CD8-positive, alpha-beta memory T cell (primary cell): Measurements from ENCODE around the gene SNTA1. TPM values are rescaled to one million over a fixed set of nuclear protein-coding genes. Genes with fewer than 3 reads are reported as not detected.
A peak's percentile ranks its signal among the peaks of the same experiment; 100 is the strongest.

Experiments
- CTCF ChIA-PET: fragments of 350-600 bp; sonication (Branson Sonifier 250); formaldehyde crosslinking; loops from one replicate; lab custom pipeline; 2021; ENCODE audit warnings: antibody characterized with exemption; lab: Charles Lee
- POLR2A ChIA-PET: fragments of 350-600 bp; sonication (Branson Sonifier 250); formaldehyde crosslinking; loops from one replicate; lab custom pipeline; 2021; ENCODE audit warnings: antibody characterized with exemption; lab: Charles Lee
- DNase-seq, 5 donors: peaks; one replicate each; pipeline versions ENCODE4 v3.0.0 to v3.0.0-alpha.2; 2020 to 2022; ENCODE audit warnings: mixed read lengths in 1 of 5
- H3K27ac ChIP-seq: one replicate; pipeline ENCODE4 v1.7.0; 2013; ENCODE audit warnings: low read depth, mild to moderate bottlenecking, low read length, moderate library complexity
- H3K27me3 ChIP-seq: 2 replicates; pipeline ENCODE4 v1.7.0; 2013; ENCODE audit warnings: low read length, mild to moderate bottlenecking; ENCODE audit not compliant: insufficient read depth, poor library complexity, severe bottlenecking
- H3K36me3 ChIP-seq: 2 replicates; pipeline ENCODE4 v1.7.0; 2013; ENCODE audit warnings: mild to moderate bottlenecking, low read length, moderate library complexity; ENCODE audit not compliant: insufficient read depth
- H3K4me1 ChIP-seq: 2 replicates; pipeline ENCODE4 v1.7.0; 2013; ENCODE audit warnings: mild to moderate bottlenecking, low read length, moderate library complexity; ENCODE audit not compliant: insufficient read depth
- H3K4me3 ChIP-seq: 2 replicates; pipeline ENCODE4 v1.7.0; 2013; ENCODE audit warnings: mild to moderate bottlenecking, low read length
- H3K9me3 ChIP-seq: 2 replicates; pipeline ENCODE4 v1.7.0; 2013; ENCODE audit warnings: mild to moderate bottlenecking, low read length
- H3K27ac Mint-ChIP-seq, 8 donors: one replicate each; pipeline ENCODE4 v1.8.0; 2020 to 2021; ENCODE audit warnings: mixed read lengths in 8 of 8, mild to moderate bottlenecking in 6 of 8, inconsistent platforms in 3 of 8, moderate library complexity in 3 of 8
- H3K27me3 Mint-ChIP-seq, 2 donors: one replicate each; pipeline ENCODE4 v1.8.0; 2020 to 2021; ENCODE audit warnings: mixed read lengths in 2 of 2, mild to moderate bottlenecking in 1 of 2, moderate library complexity in 1 of 2
- H3K36me3 Mint-ChIP-seq, 3 donors: one replicate each; pipeline ENCODE4 v1.8.0; 2020 to 2021; ENCODE audit warnings: mixed read lengths in 3 of 3, inconsistent platforms in 1 of 3, mild to moderate bottlenecking in 1 of 3
- H3K4me1 Mint-ChIP-seq, 3 donors: one replicate each; pipeline ENCODE4 v1.8.0; 2020 to 2021; ENCODE audit warnings: mixed read lengths in 3 of 3, inconsistent platforms in 1 of 3, mild to moderate bottlenecking in 1 of 3
- H3K4me3 Mint-ChIP-seq, 7 donors: one replicate each; pipeline ENCODE4 v1.8.0; 2020 to 2021; ENCODE audit warnings: mixed read lengths in 7 of 7, mild to moderate bottlenecking in 6 of 7, moderate library complexity in 4 of 7, inconsistent platforms in 2 of 7
- H3K9me3 Mint-ChIP-seq, 5 donors: one replicate each; pipeline ENCODE4 v1.8.0; 2020 to 2022; ENCODE audit warnings: mixed read lengths in 5 of 5, mild to moderate bottlenecking in 3 of 5, moderate library complexity in 2 of 5, inconsistent platforms in 1 of 5
- polyA plus RNA-seq: library from polyadenylated mRNA; unstranded; fragments of 300-500 nt; fragmentation: Illumina TruSeq; gene quantifications from one replicate; pipeline ENCODE4 v1.2.3, GENCODE V29; 2021
- total RNA-seq, 2 experiments: library from RNA; stranded (reverse); gene quantifications; one replicate each; pipeline ENCODE4 v1.2.3, GENCODE V29; 2021

SNTA1 gene
- total and polyA plus RNA-seq, 3 experiments from 2014 or later, result 4.6 to 11.8 (median 5.6) TPM

DNA sequence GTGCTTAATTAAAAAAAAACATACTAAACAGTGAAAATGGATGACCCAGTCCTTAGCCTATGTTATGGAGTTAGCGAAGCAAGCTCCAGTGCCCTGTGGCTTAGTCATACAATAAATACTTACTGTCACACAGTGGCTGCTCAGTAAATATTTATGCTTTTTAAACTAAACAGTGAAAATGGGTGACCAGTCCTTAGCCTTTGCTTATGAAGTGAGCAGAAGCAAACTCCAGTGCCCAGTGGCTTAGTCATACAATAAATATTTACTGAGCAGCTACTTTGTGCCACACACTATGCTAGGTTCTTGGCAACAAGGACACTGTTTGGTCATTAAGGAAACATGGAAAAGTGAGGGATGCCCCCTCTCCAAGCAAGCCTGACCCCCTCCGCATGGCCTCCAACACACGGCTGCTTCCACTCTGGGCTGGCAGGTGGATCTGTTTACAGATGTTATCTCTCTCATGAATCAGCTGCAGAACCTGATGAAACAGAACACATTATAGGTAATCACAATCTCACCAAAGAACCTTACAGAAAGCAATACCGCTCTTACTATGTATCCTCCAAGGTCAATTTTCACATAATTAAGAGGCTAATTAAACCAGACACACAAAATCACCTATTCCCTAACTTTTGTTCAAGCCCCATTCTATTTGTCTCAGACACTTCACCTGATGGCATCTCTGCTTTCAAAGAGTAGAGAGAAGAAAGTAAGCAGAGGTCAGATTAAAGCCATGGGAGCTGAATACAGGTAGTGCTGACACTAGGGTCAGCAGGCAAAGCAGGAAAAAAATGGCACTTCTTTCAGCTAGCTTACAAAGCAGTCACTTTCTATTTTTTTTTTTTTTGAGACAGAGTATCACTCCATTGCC is 69.6 kb downstream of the SNTA1 start:
- Mint-ChIP-seq H3K27ac (peak overlapping the region in 7 of 8 donors; percentile 64 to 99 (median 85)), H3K27me3 (no peaks in the 10 kb centered on the region), H3K4me1 (peaks cover 27 to 39% (median 36%) of the 10 kb centered on the region in 3 donors), H3K36me3 (peaks cover 13 to 80% (median 23%) of the 10 kb centered on the region in 3 donors), H3K4me3 (no peak overlapping the region), H3K9me3 (no peaks in the 10 kb centered on the region)
- H3K27ac ChIP-seq, result no peak overlapping the region
- H3K36me3 ChIP-seq, result peaks cover 20% of the 10 kb centered on the region
- H3K27me3 ChIP-seq, result no peaks in the 10 kb centered on the region
- CTCF ChIA-PET, result no interaction called here
- peaks cover 17% of the 10 kb centered on the region for H3K4me1 ChIP-seq
- H3K9me3 ChIP-seq, result no peaks in the 10 kb centered on the region
- H3K4me3 ChIP-seq, result no peak overlapping the region
- POLR2A ChIA-PET, result no interaction called here
- no peak for DNase-seq

DNA sequence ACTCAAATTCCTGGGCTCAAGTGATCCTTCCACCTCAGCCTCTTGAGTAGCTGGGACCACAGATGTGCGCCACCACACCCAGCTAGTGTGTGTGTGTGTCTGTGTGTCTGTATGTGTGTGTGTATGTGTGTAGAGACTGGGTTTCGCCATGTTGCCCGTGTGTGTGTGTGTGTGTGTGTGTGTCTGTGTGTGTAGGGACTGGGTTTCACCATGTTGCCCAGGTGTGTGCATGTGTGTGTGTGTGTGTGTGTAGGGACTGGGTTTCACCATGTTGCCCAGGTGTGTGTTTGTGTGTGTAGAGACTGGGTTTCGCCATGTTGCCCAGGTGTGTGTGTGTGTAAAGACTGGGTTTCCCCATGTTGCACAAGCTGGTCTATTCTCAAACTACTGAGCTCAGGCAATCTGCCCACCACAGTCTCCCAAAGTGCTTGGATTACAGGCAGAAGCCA is 70.5 kb downstream of the SNTA1 start:
- Histone ChIP-seq H3K36me3 (peaks cover 20% of the 10 kb centered on the region), H3K27ac (no peak overlapping the region), H3K4me1 (peaks cover 17% of the 10 kb centered on the region), H3K9me3 (no peaks in the 10 kb centered on the region), H3K4me3 (no peak overlapping the region), H3K27me3 (no peaks in the 10 kb centered on the region)
- Mint-ChIP-seq H3K36me3 (peaks cover 9 to 74% (median 19%) of the 10 kb centered on the region in 3 donors), H3K9me3 (no peaks in the 10 kb centered on the region), H3K4me1 (peaks cover 27 to 38% (median 36%) of the 10 kb centered on the region in 3 donors), H3K4me3 (peak overlapping the region in 4 of 7 donors; percentile 6 to 60 (median 48)), H3K27ac (peak overlapping the region; percentile 75 to 99 (median 94)), H3K27me3 (no peaks in the 10 kb centered on the region)
- DNase-seq, result no peak
- POLR2A ChIA-PET, result interaction anchor here (0.7 kb wide), 1 partner anchor 12 kb away, joined by 4 read pairs; no protein-coding TSS in a partner anchor
- CTCF ChIA-PET, result interaction anchor here (0.6 to 0.9 kb wide), 2 partner anchors 14 to 415 kb away, joined by 3 read pairs; no protein-coding TSS in a partner anchor

GRCh38 chr20:33370291-33370690 is 73.3 kb downstream of the SNTA1 start:
- Mint-ChIP-seq H3K4me1 (peaks cover 27 to 42% (median 36%) of the 10 kb centered on the region in 3 donors), H3K27ac (peak overlapping the region; percentile 62 to 99 (median 98)), H3K27me3 (no peaks in the 10 kb centered on the region), H3K9me3 (no peaks in the 10 kb centered on the region), H3K36me3 (peaks cover 9 to 77% (median 26%) of the 10 kb centered on the region in 3 donors), H3K4me3 (peak overlapping the region; percentile 11 to 90 (median 71))
- Histone ChIP-seq H3K27me3 (no peaks in the 10 kb centered on the region), H3K27ac (peak overlapping the region; percentile 87), H3K36me3 (peaks cover 35% of the 10 kb centered on the region), H3K4me1 (peaks cover 17% of the 10 kb centered on the region), H3K4me3 (no peak overlapping the region), H3K9me3 (no peaks in the 10 kb centered on the region)
- ChIA-PET POLR2A (no interaction called here), CTCF (no interaction called here)
- DNase-seq, result peak; percentile 48 to 85 (median 76)

GRCh38 chr20:33362898-33363297 is 80.7 kb downstream of the SNTA1 start:
- no peaks in the 10 kb centered on the region for H3K4me1 ChIP-seq
- CTCF ChIA-PET, result no interaction called here
- no peaks in the 10 kb centered on the region for H3K9me3 Mint-ChIP-seq
- H3K4me3 Mint-ChIP-seq, result no peak overlapping the region
- POLR2A ChIA-PET, result no interaction called here
- no peaks in the 10 kb centered on the region for H3K27me3 Mint-ChIP-seq
- no peaks in the 10 kb centered on the region for H3K27me3 ChIP-seq
- no peak for DNase-seq
- H3K27ac Mint-ChIP-seq, result peak overlapping the region in 3 of 8 donors; percentile 17 to 61 (median 59)
- no peak overlapping the region for H3K27ac ChIP-seq
- H3K9me3 ChIP-seq, result no peaks in the 10 kb centered on the region
- H3K4me3 ChIP-seq, result no peak overlapping the region
- H3K36me3 ChIP-seq, result peaks cover 55% of the 10 kb centered on the region
- H3K4me1 Mint-ChIP-seq, result peaks cover 0 to 7% (median 1%) of the 10 kb centered on the region in 3 donors
- peaks cover 0 to 86% (median 39%) of the 10 kb centered on the region in 3 donors for H3K36me3 Mint-ChIP-seq

- POLR2A ChIA-PET, result no interaction called here
Observed at GRCh38 chr20:33359399-33360261, 83.9 kb downstream of the SNTA1 start.

More at GRCh38 chr20:33359399-33360261, 83.9 kb downstream of the SNTA1 start:
- no peak overlapping the region for H3K27ac ChIP-seq
- no peaks in the 10 kb centered on the region for H3K27me3 ChIP-seq
- Mint-ChIP-seq H3K27ac (peak overlapping the region in 4 of 8 donors; percentile 4 to 96 (median 60)), H3K4me1 (peaks cover 0 to 1% (median 0%) of the 10 kb centered on the region in 3 donors), H3K36me3 (peaks cover 4 to 81% (median 33%) of the 10 kb centered on the region in 3 donors), H3K9me3 (no peaks in the 10 kb centered on the region), H3K4me3 (no peak overlapping the region), H3K27me3 (no peaks in the 10 kb centered on the region)
- CTCF ChIA-PET, result no interaction called here
- H3K4me1 ChIP-seq, result no peaks in the 10 kb centered on the region
- H3K36me3 ChIP-seq, result peaks cover 38% of the 10 kb centered on the region
- no peaks in the 10 kb centered on the region for H3K9me3 ChIP-seq
- no peak overlapping the region for H3K4me3 ChIP-seq
- DNase-seq, result no peak

Other genes with a start within 250 kb of the SNTA1 start
- gene BPIFA3, start 226.4 kb downstream of the SNTA1 start, total RNA-seq, result not detected
- not detected for gene BPIFA3, start 226.4 kb downstream of the SNTA1 start, polyA plus RNA-seq
- not detected for gene BPIFA1, start 207.8 kb downstream of the SNTA1 start, total RNA-seq
- not detected for gene BPIFA1, start 207.8 kb downstream of the SNTA1 start, polyA plus RNA-seq
- gene BPIFB1, start 160.5 kb downstream of the SNTA1 start, total RNA-seq, result not detected
- not detected for gene BPIFB1, start 160.5 kb downstream of the SNTA1 start, polyA plus RNA-seq
- gene CDK5RAP1, start 42.2 kb downstream of the SNTA1 start, total RNA-seq, result 10 to 100 TPM; 41.6 to 46.4 TPM
- gene CDK5RAP1, start 42.2 kb downstream of the SNTA1 start, polyA plus RNA-seq, result 33.5 TPM
- gene CBFA2T2, start 46.3 kb upstream of the SNTA1 start, total RNA-seq, result 10 to 100 TPM; 10.7 to 11.9 TPM
- 25.8 TPM for gene CBFA2T2, start 46.3 kb upstream of the SNTA1 start, polyA plus RNA-seq
- under 1 TPM; 0.16 to 0.24 TPM for gene C20orf144, start 218.6 kb upstream of the SNTA1 start, total RNA-seq
- gene C20orf144, start 218.6 kb upstream of the SNTA1 start, polyA plus RNA-seq, result not detected
- 1 to 10 TPM; 3.8 to 4.6 TPM for gene ACTL10, start 223.2 kb upstream of the SNTA1 start, total RNA-seq
- gene ACTL10, start 223.2 kb upstream of the SNTA1 start, polyA plus RNA-seq, result 6.6 TPM
- 10 to 100 TPM; 19.0 to 20.6 TPM for gene NECAB3, start 230.7 kb upstream of the SNTA1 start, total RNA-seq
- 2.7 TPM for gene NECAB3, start 230.7 kb upstream of the SNTA1 start, polyA plus RNA-seq
- gene E2F1, start 242.6 kb upstream of the SNTA1 start, total RNA-seq, result 10 to 100 TPM; 68.8 to 72.3 TPM
- 0.52 TPM for gene E2F1, start 242.6 kb upstream of the SNTA1 start, polyA plus RNA-seq